Activated naive CD8-positive, alpha-beta T cell (primary cell): ENCODE results near the gene MAGEB6B.
"Not testable (repeated sequence)": the region's sequence is repeated elsewhere in the genome, so short reads cannot be mapped to it uniquely, and the experiment has no call there.

Source experiments
- H3K27ac Mint-ChIP-seq: one replicate; pipeline ENCODE4 v1.8.0; 2021; ENCODE audit warnings: mixed read lengths
- H3K27me3 Mint-ChIP-seq: one replicate; pipeline ENCODE4 v1.8.0; 2021; ENCODE audit warnings: mixed read lengths
- H3K36me3 Mint-ChIP-seq: one replicate; pipeline ENCODE4 v1.8.0; 2021; ENCODE audit warnings: mixed read lengths
- H3K4me1 Mint-ChIP-seq: one replicate; pipeline ENCODE4 v1.8.0; 2021; ENCODE audit warnings: low read depth, mixed read lengths
- H3K4me3 Mint-ChIP-seq: one replicate; pipeline ENCODE4 v1.8.0; 2021; ENCODE audit warnings: mild to moderate bottlenecking, mixed read lengths
- H3K9me3 Mint-ChIP-seq: one replicate; pipeline ENCODE4 v1.8.0; 2021; ENCODE audit warnings: low read depth, mixed read lengths

MAGEB6B gene, protein sequence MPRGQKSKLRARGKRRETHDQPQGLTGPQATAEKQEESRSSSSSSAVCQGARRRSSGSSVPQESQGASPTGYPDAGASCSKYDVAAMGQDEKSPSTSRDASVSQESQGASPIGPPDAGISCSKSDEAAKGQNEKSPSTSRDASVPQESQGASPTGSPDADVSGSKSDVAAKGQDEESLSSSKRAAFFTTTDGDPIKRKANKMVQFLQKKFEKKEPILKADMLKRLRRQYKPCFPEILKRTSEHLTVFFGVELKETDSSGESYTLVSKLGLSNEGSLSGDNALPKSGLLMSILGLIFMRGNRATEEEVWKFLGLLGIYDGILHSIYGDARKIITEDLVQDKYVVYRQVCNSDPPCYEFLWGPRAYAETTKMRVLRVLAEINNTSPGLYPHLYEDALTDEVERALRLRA

DNA sequence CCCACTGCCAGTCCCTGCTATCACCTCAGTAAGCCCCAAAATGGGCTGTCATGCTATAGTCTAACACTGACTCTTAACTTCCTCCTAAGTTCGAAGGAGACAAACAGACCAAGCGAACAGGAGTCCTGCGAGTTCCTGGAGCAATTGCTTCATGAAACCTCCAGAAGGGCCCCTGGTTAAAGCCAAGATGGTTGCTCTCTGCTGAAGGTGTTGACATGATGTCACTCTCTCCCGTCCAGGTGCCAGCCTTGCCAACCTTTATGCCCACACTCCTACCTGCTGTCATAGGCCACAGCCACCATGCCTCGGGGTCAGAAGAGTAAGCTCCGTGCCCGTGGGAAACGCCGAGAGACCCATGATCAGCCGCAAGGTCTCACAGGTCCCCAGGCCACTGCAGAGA lies at the start of gene MAGEB6B:
Gene MAGEB6B, plus strand, starts transcription at position 301 of the 400 bp plus-strand sequence. Its CDS starts 0 bp downstream, at position 301.
- H3K4me3 Mint-ChIP-seq = no peak within 1 kb of the TSS
- no peaks in the 10 kb centered on the region for H3K27me3 Mint-ChIP-seq
- H3K9me3 Mint-ChIP-seq = no peaks in the 10 kb centered on the region
- H3K36me3 Mint-ChIP-seq = no peaks in the 10 kb centered on the region
- H3K4me1 Mint-ChIP-seq = no peaks in the 10 kb centered on the region
- no peak within 1 kb of the TSS for H3K27ac Mint-ChIP-seq

DNA sequence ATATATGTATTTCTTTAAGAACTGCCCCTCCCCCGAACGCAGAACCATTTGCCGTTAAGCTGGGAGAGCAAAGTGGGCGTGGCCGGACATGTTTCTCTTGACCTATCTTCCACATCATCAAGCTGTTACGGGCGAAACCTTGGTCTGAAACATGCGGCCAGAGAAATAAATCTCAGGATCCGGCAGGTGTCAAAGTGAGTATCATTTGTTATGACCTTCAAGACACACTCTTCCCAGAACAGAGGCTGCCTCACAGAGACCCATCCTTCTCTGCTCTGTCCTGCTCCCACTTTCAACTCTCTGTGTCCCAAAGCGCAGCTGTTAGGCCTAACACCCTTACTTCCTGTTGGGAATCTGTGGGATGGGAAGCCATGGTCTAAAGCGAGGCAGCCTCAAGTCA lies 22.1 kb upstream of the MAGEB6B start, which contains the start of gene MAGEB18:
Gene MAGEB18, plus strand, starts transcription at position 70 of the 400 bp plus-strand sequence. CDS start 643 bp downstream, outside the sequence.
- H3K4me1 Mint-ChIP-seq = no peaks in the 10 kb centered on the region
- H3K36me3 Mint-ChIP-seq = no peaks in the 10 kb centered on the region

DNA sequence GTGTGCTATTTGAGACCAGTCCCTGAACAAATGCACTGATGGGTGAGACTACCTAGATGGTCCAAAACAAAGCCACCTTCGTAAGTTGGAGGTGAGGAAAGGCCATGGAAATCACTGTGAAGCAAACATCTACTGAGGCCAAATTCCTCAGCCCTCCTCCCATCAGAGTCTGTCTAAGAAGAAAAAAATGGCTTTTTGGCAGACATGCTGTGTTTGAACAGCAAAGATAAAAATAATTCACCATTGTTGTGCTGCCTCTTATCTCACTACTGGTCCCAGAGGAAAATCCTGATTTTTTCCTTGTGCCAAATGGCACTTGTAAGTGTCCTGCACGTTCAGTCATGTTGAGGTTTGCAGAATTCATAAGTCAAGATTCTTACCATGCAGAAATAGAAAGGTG lies 14.4 kb upstream of the MAGEB6B start:
- H3K4me3 Mint-ChIP-seq = no peak overlapping the region
- H3K36me3 Mint-ChIP-seq = no peaks in the 10 kb centered on the region
- H3K9me3 Mint-ChIP-seq = no peaks in the 10 kb centered on the region
- no peak overlapping the region for H3K27ac Mint-ChIP-seq
- no peaks in the 10 kb centered on the region for H3K27me3 Mint-ChIP-seq
- H3K4me1 Mint-ChIP-seq = no peaks in the 10 kb centered on the region

More for the DNA sequence above, 22.1 kb upstream of the MAGEB6B start, which contains the start of gene MAGEB18:
- peaks cover 4% of the 10 kb centered on the region for H3K9me3 Mint-ChIP-seq
- no peaks in the 10 kb centered on the region for H3K27me3 Mint-ChIP-seq
- H3K4me3 Mint-ChIP-seq = no peak within 1 kb of the TSS
- no peak within 1 kb of the TSS for H3K27ac Mint-ChIP-seq

DNA sequence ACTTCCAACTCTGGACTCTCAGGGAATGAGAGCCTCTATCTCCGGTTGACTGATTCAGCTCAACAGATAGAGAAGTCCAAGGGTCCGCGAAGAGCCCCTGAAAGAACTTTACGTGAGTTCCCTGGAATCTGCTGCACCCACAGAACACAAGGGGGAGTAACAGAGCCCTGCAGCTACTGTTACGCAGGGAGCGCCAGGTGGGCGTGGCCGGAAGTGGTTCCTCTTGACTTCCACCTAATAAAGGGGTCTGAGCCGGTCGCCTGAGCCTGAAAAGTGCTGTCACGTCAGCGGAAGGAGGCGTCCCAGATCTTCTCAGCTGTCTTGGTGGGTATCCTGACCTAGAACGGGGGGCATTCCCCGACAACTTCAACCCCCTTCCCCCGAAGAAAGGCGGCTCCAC lies 31.8 kb downstream of the MAGEB6B start, which contains the start of gene MAGEB6:
Gene MAGEB6, plus strand, starts transcription at position 237 of the 400 bp plus-strand sequence. CDS start 1,407 bp downstream, outside the sequence.
- Mint-ChIP-seq H3K4me3 (no peak within 1 kb of the TSS), H3K36me3 (no peaks in the 10 kb centered on the region), H3K9me3 (no peaks in the 10 kb centered on the region), H3K27ac (no peak within 1 kb of the TSS), H3K27me3 (no peaks in the 10 kb centered on the region), H3K4me1 (no peaks in the 10 kb centered on the region)

DNA sequence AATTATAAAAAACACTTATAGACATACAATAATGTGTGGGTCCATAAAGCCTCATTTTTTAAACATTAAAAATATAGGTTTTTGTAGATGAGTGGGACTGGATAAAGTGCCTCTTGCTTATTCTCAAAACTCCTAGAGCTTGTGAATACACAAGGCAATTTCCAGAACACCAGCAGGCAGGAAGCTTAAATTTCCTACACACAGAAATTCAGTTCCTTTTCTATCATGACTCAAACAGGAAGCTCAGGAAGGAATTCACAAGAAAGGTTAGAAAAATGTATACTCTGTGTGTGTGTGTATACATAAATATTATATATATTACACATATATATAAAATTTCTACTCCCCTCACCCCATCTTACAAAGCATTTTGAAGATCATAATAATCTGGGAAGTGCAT lies 43.2 kb downstream of the MAGEB6B start:
- H3K36me3 Mint-ChIP-seq = no peaks in the 10 kb centered on the region
- no peak overlapping the region for H3K4me3 Mint-ChIP-seq
- no peaks in the 10 kb centered on the region for H3K27me3 Mint-ChIP-seq
- H3K9me3 Mint-ChIP-seq = no peaks in the 10 kb centered on the region
- H3K4me1 Mint-ChIP-seq = no peaks in the 10 kb centered on the region
- H3K27ac Mint-ChIP-seq = no peak overlapping the region

DNA sequence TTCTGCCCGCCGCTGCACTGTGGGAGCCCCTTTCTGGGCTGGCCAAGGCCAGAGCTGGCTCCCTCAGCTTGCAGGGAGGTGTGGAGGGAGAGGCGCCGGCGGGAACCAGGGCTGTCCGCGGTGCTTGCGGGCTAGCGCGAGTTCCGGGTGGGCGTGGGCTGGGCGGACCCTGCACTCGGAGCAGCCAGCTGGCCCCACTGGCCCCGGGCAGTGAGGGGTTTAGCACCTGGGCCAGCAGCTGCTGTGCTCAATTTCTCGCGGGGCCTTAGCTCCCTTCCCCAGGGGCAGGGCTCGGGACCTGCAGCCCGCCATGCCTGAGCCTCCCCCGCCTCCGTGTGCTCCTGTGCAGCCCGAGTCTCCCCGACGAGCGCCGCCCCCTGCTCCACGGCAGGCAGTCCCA lies 44.3 kb downstream of the MAGEB6B start:
- not testable (repeated sequence) for H3K4me3 Mint-ChIP-seq, H3K36me3 Mint-ChIP-seq, H3K27ac Mint-ChIP-seq, H3K9me3 Mint-ChIP-seq, H3K4me1 Mint-ChIP-seq, H3K27me3 Mint-ChIP-seq

DNA sequence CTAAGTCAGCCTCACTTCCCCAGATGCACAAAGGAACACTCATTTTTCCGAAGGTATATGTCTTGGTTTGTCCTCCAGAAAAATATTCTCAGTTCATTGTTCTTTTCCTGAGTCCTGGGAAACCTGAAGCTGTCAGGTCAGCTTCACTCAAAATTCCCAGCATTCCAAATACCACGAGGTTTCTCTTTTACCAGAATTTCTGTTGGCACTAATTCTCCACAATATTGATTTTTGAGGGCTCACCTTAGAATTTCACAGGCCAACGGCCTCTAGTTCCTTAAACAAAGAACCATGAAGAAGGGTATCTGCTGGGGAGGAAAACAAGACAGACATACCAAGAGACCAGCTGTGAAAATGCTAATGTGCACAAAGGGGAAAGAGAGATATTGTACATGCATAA lies 47.6 kb downstream of the MAGEB6B start:
- H3K4me1 Mint-ChIP-seq = no peaks in the 10 kb centered on the region
- no peaks in the 10 kb centered on the region for H3K27me3 Mint-ChIP-seq
- H3K36me3 Mint-ChIP-seq = no peaks in the 10 kb centered on the region
- no peaks in the 10 kb centered on the region for H3K9me3 Mint-ChIP-seq
- H3K4me3 Mint-ChIP-seq = no peak overlapping the region
- no peak overlapping the region for H3K27ac Mint-ChIP-seq
